ENCODE data around the gene BHMT2.

Gene BHMT2

DNA sequence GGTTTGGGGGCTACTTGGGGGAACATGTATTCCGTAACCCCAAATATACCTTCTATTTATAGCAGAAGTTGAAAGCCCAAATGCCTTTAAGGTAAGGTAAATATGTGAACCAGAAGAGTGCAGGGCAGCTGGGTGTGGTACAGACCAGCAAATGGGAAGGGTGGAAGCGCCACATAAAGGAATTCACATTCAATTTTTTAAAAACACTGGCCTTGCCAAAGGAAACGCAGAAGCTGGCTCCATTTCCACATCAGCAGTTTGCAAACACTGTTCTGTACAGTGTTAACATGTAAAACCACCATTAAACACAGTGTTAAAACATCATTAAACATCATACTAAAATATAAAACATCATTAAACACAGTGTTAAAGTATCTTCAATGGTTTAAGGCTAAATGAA lies 38.5 kb downstream of the BHMT2 start:
- CTCF ChIA-PET, result interaction anchor here (1.8 kb wide), 1 partner anchor 10 kb away, joined by 5 read pairs; no protein-coding TSS in a partner anchor
- DNase-seq (ENCODE audit: extremely low spot score), result no peak
- POLR2A ChIA-PET, result no interaction called here
- TF ChIP-seq, protein P1, sequence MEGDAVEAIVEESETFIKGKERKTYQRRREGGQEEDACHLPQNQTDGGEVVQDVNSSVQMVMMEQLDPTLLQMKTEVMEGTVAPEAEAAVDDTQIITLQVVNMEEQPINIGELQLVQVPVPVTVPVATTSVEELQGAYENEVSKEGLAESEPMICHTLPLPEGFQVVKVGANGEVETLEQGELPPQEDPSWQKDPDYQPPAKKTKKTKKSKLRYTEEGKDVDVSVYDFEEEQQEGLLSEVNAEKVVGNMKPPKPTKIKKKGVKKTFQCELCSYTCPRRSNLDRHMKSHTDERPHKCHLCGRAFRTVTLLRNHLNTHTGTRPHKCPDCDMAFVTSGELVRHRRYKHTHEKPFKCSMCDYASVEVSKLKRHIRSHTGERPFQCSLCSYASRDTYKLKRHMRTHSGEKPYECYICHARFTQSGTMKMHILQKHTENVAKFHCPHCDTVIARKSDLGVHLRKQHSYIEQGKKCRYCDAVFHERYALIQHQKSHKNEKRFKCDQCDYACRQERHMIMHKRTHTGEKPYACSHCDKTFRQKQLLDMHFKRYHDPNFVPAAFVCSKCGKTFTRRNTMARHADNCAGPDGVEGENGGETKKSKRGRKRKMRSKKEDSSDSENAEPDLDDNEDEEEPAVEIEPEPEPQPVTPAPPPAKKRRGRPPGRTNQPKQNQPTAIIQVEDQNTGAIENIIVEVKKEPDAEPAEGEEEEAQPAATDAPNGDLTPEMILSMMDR (IDR thresholded peaks at IDR 0.05; ENCODE audit: control extremely low read depth, extremely low read depth, low read depth, missing control alignments), result no peak

DNA sequence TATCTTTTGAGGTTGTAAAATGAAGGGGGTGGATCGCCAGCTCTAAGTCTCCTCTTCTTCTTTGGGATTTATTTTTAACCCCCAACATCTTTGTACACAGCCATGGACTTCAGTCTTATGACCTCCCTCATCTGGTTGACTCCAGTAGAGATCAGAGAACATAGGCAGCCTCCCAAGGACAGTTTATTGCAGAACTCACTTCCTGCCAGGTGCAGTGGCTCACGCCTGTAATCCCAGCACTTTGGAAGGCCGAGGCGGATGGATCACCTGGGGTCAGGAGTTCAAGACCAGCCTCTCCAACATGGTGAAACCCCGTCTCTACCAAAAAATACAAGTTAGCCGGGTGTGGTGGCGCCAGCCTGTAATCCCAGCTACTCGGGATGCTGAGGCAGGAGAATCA lies 39.2 kb downstream of the BHMT2 start:
- ChIA-PET CTCF (interaction anchor here (0.8 to 1.8 kb wide), 3 partner anchors 9 to 88 kb away, joined by 3 to 5 read pairs (median 3); no protein-coding TSS in a partner anchor), POLR2A (no interaction called here)
- DNase-seq (ENCODE audit: extremely low spot score), result no peak
- TF ChIP-seq, protein P1 (IDR thresholded peaks at IDR 0.05; ENCODE audit: control extremely low read depth, extremely low read depth, low read depth, missing control alignments), result no peak

DNA sequence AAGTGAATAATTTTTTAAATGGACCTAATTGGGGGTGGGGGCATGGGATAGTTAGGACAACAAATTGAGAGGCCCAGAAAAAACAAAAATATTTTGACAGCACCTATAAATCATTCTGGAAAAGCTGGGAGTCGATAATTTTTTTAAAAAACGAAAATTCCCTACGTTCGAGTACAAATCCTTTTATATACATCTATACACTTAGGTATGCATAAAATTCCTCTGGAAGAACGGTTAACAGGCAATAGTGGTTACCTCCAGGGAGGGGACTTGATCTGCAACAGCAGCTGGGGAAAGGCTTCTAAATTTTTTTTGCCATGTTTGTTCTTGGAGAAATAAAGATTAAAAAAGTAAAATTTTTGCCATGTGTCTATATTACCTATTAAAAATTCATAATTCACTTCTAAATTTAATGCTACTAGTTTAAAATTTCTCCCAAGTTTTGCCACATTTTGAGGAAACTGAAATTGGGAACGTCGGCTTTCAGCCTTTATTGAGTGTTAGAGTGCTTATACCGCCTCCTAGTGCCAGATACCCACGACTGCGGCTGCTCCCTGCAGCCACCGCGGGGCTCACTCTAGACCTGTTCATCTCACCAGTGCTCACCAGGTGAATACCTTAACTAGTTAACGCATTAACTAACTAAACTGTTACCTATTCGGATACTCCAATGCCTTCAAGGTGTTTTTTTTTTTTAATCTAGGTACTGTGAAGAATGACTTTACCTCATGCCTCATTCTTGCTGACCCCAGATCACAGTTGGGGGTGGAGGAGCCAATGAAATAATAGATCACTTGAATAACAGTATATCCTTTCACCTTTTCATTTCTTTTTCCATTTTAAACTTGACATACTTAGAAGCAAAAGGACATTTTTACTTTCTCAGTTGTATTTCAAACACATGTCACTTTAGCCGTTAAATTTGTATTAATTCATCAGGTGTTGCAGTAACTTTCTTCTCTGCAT lies 40.2 kb downstream of the BHMT2 start:
- TF ChIP-seq, protein P1 (IDR thresholded peaks at IDR 0.05; ENCODE audit: control extremely low read depth, extremely low read depth, low read depth, missing control alignments), result peak; percentile 64
- ChIA-PET POLR2A (no interaction called here), CTCF (interaction anchor here (0.8 to 1.8 kb wide), 4 partner anchors 8 to 89 kb away, joined by 3 to 5 read pairs (median 3); no protein-coding TSS in a partner anchor)
- peak; percentile 59 for DNase-seq (ENCODE audit: extremely low spot score)

DNA sequence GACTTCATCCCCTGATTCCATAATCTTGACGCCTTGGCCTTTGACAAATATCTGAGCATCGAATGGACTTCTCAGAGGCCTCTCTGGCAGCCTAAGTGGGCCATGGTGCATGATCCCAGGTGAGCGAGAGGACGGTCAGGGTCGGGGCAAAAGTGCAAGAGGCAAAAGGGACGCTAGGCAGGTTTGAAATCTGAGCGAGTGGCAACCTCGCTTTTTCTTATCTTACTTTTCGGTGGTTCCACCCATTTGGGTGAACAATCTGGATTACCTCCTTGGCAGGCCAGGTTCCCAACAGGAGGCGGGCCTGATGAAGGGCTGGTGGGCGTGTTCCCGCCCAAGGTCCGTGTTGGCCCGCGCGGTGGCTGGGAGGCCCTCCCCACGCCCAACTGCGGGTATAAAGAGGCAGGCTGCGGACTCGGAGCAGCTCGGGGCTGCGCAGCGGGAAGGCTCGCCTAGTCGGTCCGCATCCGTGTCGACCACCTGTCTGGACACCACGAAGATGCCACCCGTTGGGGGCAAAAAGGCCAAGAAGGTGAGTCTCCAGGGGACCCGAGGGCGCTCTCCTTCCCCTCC lies 41.9 kb downstream of the BHMT2 start, which contains the start of gene BHMT:
TSS of gene BHMT (plus strand) at position 423 of the 573 bp plus-strand sequence. CDS start at position 500, 77 bp downstream.
- POLR2A ChIA-PET, result no interaction called here
- TF ChIP-seq, protein P1 (IDR thresholded peaks at IDR 0.05; ENCODE audit: control extremely low read depth, extremely low read depth, low read depth, missing control alignments), result no peak
- CTCF ChIA-PET, result no interaction called here
- no peak for DNase-seq (ENCODE audit: extremely low spot score)

DNA sequence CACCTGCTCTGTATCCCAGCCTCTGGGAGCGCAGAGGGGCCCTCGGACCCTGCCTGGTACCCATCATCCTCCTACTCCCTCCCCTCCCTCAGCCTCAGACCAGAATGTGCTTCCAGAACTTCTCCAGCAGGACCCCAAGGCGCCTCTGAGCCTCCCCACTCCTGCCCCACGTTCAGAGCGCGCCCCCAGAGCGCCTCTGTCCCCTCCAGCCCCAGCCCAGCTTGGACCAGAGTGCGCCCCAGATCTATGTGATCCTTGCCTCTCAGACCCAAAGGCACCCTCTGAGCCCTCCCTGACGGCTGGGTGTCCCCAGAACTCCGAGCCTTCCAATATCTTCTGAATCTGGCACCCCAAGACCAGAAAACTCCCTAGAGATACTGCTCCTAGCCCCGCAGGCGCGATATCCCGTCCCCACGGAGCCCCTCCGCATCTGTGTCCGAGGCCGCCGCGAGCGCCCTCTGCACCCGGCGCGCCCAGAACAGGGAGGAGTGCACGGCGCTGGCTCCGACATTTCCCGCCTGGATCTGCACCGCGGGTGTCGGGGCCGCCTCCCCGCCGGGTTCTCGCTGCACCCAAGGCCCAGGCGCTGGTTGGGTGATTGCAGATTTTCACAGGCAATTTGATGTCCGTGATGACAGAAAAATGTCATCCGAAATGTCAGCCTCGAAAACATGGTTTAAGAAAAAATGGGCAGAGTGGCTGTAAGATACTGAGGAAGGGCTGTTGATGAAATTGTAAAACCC lies 42.6 kb downstream of the BHMT2 start:
- ChIA-PET POLR2A (no interaction called here), CTCF (no interaction called here)
- DNase-seq (ENCODE audit: extremely low spot score), result no peak
- TF ChIP-seq, protein P1 (IDR thresholded peaks at IDR 0.05; ENCODE audit: control extremely low read depth, extremely low read depth, low read depth, missing control alignments), result no peak

DNA sequence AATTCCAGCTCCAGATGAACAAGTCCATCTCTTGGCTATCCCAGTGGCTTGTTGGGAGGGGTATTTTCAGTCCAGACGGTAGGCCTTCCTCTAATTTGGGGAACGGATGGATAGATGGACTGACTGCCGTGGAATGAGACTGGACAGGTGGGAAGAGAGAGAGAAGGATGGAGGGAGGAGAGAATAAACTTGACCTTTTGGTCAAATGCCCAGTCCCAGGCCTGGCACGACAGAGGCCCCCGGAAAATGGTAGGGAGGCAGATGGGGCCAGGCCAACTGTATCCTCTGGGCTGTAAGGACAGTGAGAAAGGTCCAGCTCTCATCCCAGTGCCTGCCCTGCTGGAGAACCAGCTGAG lies 43.1 kb downstream of the BHMT2 start:
- ChIA-PET CTCF (no interaction called here), POLR2A (no interaction called here)
- DNase-seq (ENCODE audit: extremely low spot score), result no peak
- TF ChIP-seq, protein P1 (IDR thresholded peaks at IDR 0.05; ENCODE audit: control extremely low read depth, extremely low read depth, low read depth, missing control alignments), result no peak

All from GM10248 (cell line).